COLO829 (cell line): ENCODE data around the gene RNASE1.
A peak's percentile ranks its signal among the peaks of the same experiment; 100 is the strongest.
"Not testable (repeated sequence)": the region's sequence is repeated elsewhere in the genome, so short reads cannot be mapped to it uniquely, and the experiment has no call there.

Experiments
- DNase-seq: peaks from one replicate; pipeline ENCODE4 v3.0.0; 2012; ENCODE audit warnings: low spot score

The RNASE1 gene

DNA sequence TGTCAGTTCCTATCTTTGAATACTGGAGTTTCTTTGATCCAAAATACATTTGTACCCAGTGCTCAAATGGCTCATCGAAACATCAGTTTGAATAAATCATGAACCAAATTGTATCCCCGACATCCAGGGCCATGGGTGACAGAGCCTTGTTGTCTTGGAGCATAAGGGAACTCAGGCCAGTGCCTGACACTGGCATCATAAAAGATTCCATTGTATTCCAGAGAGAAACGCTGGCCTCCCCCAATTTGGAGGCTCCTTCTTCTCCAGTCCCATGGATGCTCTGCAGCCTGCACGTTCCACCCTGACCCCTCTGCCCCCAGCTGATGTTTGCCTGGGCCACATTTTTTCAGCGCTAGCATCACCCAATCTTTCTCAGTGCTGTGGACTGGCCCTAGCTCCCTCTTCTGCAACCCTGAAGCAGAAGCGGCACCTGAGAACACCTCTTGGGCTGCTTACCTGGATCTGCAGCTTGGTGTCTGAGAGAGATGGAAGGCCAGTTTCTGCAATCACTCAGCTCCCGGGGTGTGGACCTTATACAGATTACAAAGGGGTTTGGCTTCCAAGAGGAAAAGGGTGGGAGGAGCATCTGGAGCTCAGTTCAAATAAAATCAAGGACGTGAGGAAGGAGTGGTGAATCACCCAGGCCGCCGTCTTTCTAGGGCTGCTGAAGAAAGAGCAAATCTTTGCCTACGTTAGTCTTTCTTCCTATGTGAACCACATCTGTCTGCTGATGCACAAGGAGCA is at the start of gene RNASE1:
Gene RNASE1 (minus strand): TSS at position 504 of the 744 bp plus-strand sequence. CDS start 776 bp downstream, outside the sequence.
- peak; percentile 34 for DNase-seq

DNA sequence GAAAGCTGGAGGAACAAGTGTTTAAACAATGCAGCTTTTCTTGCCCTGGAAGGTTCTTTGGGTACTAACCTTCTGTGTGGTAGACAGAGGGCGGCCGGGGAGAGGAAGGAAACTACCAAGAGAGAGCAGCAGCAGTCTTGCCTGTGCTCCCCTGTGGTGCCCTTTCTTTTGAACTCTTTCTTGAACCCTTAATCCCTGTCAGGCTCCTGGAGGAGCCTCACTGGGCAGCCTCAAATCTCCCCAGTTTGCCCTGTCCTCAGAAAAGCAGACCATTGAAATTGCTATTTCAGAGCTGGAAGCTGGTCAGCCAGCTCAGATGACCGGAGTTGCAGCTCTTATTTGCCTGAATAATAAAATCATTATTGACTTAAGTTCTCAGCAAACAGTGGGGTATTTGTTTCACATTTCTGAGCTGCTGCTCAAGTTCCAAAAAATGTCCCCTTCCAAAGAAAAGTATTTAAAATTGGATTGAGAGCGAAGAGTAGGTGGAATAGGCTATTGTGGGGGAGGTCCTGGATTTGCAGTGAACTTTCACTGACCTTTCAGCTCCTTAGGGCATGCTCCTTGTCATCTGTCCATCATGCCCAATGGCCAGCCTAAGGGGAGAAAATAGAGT is 46.4 kb upstream of the RNASE1 start:
- peak; percentile 85 for DNase-seq

- peak; percentile 85 for DNase-seq
Observed at GRCh38 chr14:20848316-20848954, 45.8 kb upstream of the RNASE1 start.

GRCh38 chr14:20846560-20846959 is 43.9 kb upstream of the RNASE1 start:
- no peak for DNase-seq

DNA sequence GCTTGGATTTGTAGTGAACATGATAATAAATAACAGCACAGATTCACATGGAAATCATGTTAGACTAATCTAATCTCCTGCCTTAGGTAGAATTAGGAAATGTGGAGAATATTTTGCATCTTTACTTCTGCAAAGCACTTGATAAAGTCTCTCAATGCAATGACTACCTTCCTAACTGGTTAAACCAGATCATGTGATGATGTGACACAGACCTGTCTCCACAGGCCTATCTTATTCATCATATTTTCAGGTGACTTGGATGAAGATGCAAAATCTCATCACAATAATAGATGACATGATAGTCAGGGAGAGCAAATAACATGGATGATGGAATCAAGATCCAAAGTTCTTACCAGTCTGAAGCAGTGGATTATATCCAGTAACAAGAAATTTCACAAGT is 38.5 kb upstream of the RNASE1 start:
- DNase-seq = no peak

GRCh38 chr14:20837831-20838230 is 35.2 kb upstream of the RNASE1 start:
- DNase-seq = no peak

DNA sequence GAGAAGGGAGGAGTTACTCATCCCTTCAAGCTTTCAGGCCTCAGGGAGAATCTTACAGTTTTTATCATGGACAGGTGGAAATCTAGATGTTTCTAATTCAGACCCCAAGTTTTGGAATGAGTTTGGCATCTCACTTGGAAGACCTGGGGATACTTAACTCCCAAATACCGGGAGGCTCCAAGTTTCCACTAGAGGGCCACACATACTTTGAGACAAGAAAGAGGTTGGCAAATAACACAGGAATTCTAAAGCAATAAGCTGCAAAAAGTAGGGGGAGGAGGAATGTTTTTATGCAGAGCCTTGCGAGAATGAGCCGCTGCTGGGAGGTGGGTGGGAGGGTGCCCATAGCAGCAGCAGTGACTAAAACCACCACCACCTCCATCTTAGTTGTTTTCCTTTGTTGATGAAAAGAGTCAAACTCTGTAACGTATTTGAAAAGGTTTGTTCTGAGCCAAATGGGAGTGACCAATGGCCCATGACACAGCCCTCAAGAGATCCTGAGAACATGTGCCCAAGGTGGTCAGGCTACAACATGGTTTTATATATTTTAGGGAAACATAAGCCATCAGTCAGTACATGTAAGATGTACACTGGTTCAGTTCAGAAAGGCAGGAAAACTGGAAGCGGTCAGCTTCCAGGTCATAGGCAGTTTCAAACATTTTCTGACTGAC is 34.2 kb upstream of the RNASE1 start:
- DNase-seq = peak; percentile 90

- DNase-seq = no peak
Observed at GRCh38 chr14:20834899-20835298, 32.3 kb upstream of the RNASE1 start.

GRCh38 chr14:20830831-20831230 is 28.2 kb upstream of the RNASE1 start:
- no peak for DNase-seq

DNA sequence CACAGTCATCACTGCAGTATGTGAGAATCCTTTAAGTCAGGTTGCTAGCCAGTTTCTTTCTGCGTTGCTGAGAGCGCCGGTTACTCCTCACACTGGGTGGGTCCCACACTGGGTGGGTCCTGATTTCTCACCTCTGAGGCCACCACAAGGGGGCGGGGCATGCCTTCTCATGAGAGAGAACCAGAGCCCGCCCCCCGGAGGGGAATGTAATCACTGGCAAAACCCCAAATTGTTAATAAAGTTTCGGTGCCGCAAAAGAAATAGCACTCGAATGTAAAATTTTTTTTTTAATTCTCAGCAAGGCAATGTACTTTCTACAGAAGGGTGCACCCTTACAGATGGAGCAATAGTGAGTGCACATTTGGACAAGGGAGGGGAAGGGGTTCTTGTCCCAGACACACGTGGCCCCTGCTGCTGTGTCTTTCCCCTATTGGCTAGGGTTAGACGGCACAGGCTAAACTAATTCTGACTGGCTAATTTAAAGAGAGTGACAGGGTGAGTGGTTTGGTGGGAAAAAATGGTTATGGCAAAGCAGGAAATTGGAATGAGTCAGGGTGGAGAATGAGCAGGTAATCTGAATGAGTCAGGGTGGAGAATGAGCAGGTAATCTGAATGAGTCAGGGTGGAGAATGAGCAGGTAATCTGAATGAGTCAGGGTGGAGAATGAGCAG is 25.5 kb upstream of the RNASE1 start:
- not testable (repeated sequence) for DNase-seq

GRCh38 chr14:20827326-20827725 is 24.7 kb upstream of the RNASE1 start:
- no peak for DNase-seq

DNA sequence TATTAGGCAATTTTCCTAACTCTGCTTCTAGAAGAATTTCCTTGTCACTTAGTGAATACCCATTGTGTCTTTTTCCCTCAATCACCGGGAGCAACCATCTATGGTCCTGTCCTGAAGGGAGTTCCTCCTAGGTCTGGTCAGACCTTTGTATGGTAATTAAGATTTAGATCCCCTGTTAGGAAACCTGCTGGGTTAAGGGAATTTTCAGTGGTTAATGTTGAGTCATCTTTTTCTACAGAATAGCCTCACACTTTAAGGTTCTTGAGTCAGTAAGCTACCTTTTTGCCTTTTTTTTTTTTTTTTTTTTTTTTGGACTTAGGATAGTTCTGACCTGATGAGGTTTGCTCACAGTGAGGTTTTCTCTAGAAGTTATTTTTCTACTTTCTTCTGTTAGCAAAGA is 24.0 kb upstream of the RNASE1 start:
- not testable (repeated sequence) for DNase-seq

- DNase-seq = peak; percentile 60
Observed at GRCh38 chr14:20823859-20824258, 21.2 kb upstream of the RNASE1 start.

DNA sequence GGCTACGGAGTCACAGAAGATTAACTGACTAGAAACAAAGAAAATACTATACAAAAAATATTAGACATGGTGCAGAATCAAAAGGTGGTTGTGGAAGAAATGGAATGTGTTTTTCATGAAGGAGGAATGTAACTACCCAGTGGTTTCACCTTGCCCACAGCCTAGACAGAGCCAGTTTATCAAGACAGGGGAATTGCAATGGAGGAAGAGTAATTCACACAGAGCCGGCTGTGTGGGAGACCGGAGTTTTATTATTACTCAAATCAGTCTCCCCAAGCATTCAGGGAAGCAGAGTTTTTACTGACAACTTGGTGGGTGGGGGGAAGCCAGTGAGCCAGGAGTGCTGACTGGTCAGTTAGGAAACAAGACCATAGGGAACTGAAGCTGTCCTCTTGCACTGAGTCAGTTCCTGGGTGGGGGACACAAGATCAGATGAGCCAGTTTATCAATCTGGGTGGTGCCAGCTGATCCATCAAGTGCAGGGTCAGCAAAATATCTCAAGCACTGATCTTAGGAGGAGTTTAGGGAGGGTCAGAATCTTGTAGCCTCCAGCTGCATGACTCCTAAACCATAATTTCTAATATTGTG is 19.0 kb upstream of the RNASE1 start:
- not testable (repeated sequence) for DNase-seq

GRCh38 chr14:20820063-20820904 is 17.6 kb upstream of the RNASE1 start:
- DNase-seq = no peak

DNA sequence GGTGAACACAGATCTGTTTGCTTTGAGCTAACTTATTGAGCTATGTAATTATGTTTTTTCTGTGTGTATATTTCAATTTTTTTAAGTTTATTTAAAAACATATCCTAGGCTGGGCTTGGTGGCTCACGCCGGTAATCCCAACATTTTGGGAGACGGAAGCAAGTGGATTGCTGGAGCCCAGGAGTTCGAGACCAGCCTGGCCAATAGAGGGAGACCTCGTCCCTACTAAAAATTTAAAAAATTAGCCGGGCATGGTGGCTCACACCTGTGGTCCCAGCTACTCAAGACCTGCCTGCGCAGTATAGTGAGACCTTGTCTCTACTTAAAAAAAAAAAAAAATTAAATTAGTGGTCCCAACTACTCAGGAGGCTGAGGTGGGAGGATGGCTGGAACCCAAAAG is 16.2 kb upstream of the RNASE1 start:
- no peak for DNase-seq

- DNase-seq = not testable (repeated sequence)
Observed at GRCh38 chr14:20815946-20816345, 13.3 kb upstream of the RNASE1 start.

GRCh38 chr14:20811986-20812975 is 9.6 kb upstream of the RNASE1 start:
- DNase-seq = no peak

- no peak for DNase-seq
Observed at GRCh38 chr14:20809917-20810316, 7.3 kb upstream of the RNASE1 start.

DNA sequence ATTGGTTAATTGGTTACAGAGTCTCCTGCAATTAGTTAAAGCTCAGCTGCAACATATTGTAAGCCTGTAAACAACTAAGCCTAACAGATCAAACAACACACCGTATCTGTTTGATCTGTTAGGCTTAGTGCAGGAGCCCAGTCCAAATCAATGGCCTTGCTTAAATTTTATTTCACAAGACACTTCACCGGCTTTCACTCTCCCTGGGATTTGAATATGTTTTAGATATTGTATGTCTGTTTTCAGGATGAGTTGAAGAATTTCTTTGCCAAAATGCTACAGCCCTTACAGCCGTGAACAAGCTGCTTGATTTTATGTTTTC is 5.5 kb upstream of the RNASE1 start:
- DNase-seq = no peak
